Activated T-helper 2 cell treated with anti-CD3 and anti-CD28 coated beads, Interferon-gamma antibody, Interleukin-2, Interleukin-4, amounts not matched to agents 10 μg/mL and 5 μg/mL and 100 μg/mL, durations not matched to agents 14 hours and 24 hours and 36 hours (primary cell): ENCODE data around the gene INAFM2. TPM values are rescaled to one million over a fixed set of nuclear protein-coding genes. Genes with fewer than 3 reads are reported as not detected.

Source experiments
- DNase-seq: peaks from one replicate; pipeline ENCODE4 v3.0.0; 2021; ENCODE audit warnings: low spot score
- H3K27ac Mint-ChIP-seq: one replicate; pipeline ENCODE4 v1.8.0; 2021; ENCODE audit warnings: mixed read lengths
- H3K27me3 Mint-ChIP-seq: one replicate; pipeline ENCODE4 v1.8.0; 2021; ENCODE audit warnings: low read depth, mixed read lengths
- H3K36me3 Mint-ChIP-seq: one replicate; pipeline ENCODE4 v1.8.0; 2021; ENCODE audit warnings: low read depth, mixed read lengths
- H3K4me1 Mint-ChIP-seq: one replicate; pipeline ENCODE4 v1.8.0; 2021; ENCODE audit warnings: low read depth, mixed read lengths
- H3K4me3 Mint-ChIP-seq: one replicate; pipeline ENCODE4 v1.8.0; 2021; ENCODE audit warnings: low read depth, mild to moderate bottlenecking, moderate library complexity, mixed read lengths
- H3K9me3 Mint-ChIP-seq: one replicate; pipeline ENCODE4 v1.8.0; 2021; ENCODE audit warnings: mixed read lengths
- intact Hi-C: fragments of 100-400 bp; cut with micrococcal nuclease; formaldehyde crosslinking; loops from one replicate; pipeline ENCODE4 v1.15.1; 2023
- total RNA-seq: library from RNA; stranded (reverse); gene quantifications from 2 replicates; pipeline ENCODE4 v1.2.3, GENCODE V29; 2022

The INAFM2 gene
- total RNA-seq, 1 donor from 2014 or later, result 16.7 TPM

DNA sequence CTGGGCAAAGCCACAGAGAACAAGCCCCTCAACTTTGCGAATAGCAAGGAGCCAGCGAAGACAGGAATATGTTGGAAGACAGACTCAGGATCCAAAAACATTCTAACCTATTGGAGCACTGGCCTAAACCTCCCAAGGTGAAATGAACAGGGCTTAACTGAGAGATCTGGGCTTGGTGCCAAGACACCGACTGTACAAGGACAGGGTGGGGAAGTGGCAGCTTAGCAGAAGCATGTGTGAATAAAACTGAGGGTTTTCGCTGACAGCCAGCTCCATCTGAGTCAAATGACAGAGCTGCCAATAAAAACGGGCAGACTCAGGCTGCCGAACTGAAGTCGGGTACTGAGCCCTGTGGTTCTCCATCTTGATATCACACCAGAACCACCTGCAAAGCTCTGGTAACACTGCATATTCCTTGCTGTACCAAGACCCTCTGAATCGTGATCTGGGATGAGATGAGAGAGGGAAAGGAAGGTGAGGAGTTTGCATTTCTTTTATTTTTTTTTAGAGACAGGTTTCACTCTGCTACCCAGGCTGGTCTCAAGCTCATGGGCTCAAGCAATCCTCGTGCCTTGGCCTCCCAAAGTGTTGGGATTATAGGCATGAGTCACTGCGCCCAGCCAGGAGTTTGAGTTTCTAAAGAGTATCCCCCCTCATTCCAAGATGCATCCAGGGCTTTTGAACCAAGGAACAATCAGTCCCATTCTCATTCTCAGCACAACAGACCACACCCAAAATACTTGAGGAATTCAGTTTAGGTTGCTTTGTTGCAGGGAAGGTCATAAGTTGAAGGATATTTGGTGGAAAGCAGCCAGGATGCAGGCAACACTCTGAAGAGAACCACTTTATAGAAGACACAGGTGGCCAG lies 9.7 kb upstream of the INAFM2 start:
- Mint-ChIP-seq H3K27me3 (peaks cover 45% of the 10 kb centered on the region), H3K27ac (no peak overlapping the region), H3K4me1 (peaks cover 14% of the 10 kb centered on the region), H3K36me3 (no peaks in the 10 kb centered on the region), H3K9me3 (no peaks in the 10 kb centered on the region), H3K4me3 (no peak overlapping the region)
- intact Hi-C loops, result no loop called here
- no peak for DNase-seq

DNA sequence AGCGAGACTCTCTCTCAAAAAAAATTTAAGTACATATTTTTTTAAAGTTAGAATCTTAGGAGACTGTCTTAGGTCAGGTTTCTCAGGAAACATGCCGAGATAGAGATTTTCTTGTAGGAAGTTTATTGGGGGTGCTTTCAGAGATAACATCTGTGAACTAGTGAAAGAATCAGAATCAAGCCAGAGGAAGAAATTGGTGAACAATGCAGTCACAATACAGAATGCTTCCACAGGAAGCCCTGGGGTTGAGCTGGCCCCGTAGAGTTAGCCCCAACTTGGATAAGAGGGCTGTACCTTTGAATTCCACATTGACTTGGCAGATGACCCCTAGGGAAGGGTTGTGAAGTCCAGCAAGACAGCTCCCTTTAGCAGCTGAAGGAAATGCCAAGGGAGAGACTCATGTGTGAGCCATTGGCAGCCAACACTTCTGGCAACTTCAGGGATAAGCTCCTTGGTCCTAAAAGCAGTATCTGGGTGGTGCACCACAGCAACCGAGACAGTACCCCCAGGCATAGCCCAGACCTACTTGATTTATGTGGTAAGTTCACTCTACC lies 8.7 kb upstream of the INAFM2 start:
- no peak for DNase-seq
- no peaks in the 10 kb centered on the region for H3K36me3 Mint-ChIP-seq
- H3K4me1 Mint-ChIP-seq, result peaks cover 8% of the 10 kb centered on the region
- H3K4me3 Mint-ChIP-seq, result no peak overlapping the region
- H3K27ac Mint-ChIP-seq, result no peak overlapping the region
- intact Hi-C loops, result no loop called here
- peaks cover 52% of the 10 kb centered on the region for H3K27me3 Mint-ChIP-seq
- H3K9me3 Mint-ChIP-seq, result no peaks in the 10 kb centered on the region

DNA sequence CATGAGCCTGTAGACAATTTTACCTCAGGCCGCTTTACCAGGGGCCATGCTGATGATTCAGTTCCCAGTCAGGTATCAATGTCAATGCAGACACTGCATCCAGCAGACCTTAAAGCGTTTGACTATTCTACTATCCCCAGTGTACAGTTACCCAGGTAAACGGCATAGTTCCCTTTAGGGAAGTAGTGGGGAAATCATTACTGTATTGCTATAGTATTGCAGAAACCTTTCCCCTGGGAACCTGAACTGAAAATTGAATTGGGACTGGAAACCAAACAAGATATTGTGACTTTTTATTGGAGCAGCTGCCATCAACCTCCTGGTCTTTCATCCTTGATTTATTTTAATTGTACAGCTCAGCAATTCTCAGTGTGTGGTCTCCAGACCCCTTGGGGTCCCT lies 6.6 kb upstream of the INAFM2 start:
- H3K36me3 Mint-ChIP-seq, result no peaks in the 10 kb centered on the region
- intact Hi-C loops, result no loop called here
- no peaks in the 10 kb centered on the region for H3K9me3 Mint-ChIP-seq
- no peak overlapping the region for H3K27ac Mint-ChIP-seq
- peaks cover 53% of the 10 kb centered on the region for H3K27me3 Mint-ChIP-seq
- DNase-seq, result no peak
- H3K4me1 Mint-ChIP-seq, result peaks cover 12% of the 10 kb centered on the region
- no peak overlapping the region for H3K4me3 Mint-ChIP-seq

DNA sequence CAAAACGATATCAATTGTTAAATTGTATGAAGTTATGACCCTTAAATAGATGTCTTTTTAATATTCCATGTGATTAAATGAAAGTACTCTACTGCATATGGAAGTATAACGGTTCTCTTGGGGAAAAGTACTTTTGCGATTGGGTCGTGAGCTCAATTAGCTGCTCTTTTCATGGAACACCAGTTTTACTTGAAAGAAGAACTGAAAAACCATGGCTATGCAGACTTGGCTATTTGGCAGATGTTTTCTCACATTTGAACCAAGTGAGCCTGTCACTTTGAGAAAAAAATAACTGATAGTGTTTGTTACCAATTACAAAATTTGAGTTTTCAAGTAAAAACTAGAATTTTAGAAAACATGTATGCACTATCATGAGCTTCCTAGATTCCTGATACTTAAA lies 5.9 kb upstream of the INAFM2 start:
- Mint-ChIP-seq H3K36me3 (no peaks in the 10 kb centered on the region), H3K27ac (no peak overlapping the region), H3K4me1 (peaks cover 14% of the 10 kb centered on the region), H3K9me3 (no peaks in the 10 kb centered on the region), H3K27me3 (peaks cover 51% of the 10 kb centered on the region), H3K4me3 (no peak overlapping the region)
- DNase-seq, result no peak
- intact Hi-C loops, result no loop called here

DNA sequence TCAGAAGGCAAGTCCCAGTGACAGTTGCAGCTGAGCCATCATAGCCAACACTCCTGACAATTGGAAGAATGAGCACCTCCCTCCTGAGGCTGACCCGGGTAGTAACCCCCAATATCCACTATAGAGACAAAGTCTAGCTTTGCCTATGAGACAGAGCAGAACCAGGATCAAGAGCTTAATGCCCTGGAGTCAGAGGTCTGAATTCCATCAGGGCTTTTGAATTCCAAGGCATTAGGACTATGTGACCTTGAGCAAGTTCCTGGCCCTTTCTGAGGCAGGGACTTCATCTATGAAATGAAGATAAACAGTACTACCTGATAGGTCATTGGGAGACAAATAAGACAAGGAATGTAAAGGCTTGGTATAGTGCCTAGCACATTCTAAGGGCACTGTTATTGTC lies 3.1 kb upstream of the INAFM2 start:
- Mint-ChIP-seq H3K27me3 (peaks cover 40% of the 10 kb centered on the region), H3K27ac (no peak overlapping the region), H3K4me3 (no peak overlapping the region), H3K36me3 (peaks cover 5% of the 10 kb centered on the region), H3K4me1 (peaks cover 16% of the 10 kb centered on the region), H3K9me3 (no peaks in the 10 kb centered on the region)
- intact Hi-C loops, result no loop called here
- DNase-seq, result no peak

DNA sequence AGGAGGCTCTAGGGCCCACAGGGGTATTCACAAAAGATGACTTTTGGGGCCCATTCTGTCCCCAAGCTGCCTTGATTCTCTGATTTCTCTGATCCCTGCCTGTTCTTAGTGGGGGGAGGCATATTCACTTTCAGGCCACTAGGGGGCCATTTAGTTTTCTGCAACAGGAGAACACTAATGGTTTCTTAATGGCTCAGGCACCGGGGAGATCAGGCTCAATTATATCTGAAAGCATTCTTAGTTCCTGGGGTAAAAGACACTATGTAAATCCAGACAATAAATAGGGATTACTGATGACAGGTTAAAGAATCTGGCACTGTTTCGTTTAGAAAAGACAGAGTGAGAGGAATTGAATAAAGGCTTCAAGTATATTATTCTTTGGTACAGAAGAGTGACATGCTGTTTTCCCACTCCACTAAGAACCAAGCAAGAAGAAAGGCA lies 2.5 kb upstream of the INAFM2 start:
- H3K27ac Mint-ChIP-seq, result no peak overlapping the region
- intact Hi-C loops, result loop anchor here (1.0 kb wide), 3 partner anchors 14 to 101 kb away; partner anchors contain the start of gene PLCB2
- H3K27me3 Mint-ChIP-seq, result peaks cover 35% of the 10 kb centered on the region
- H3K9me3 Mint-ChIP-seq, result no peaks in the 10 kb centered on the region
- peak; percentile 50 for DNase-seq
- no peak overlapping the region for H3K4me3 Mint-ChIP-seq
- peaks cover 17% of the 10 kb centered on the region for H3K4me1 Mint-ChIP-seq
- H3K36me3 Mint-ChIP-seq, result peaks cover 6% of the 10 kb centered on the region

DNA sequence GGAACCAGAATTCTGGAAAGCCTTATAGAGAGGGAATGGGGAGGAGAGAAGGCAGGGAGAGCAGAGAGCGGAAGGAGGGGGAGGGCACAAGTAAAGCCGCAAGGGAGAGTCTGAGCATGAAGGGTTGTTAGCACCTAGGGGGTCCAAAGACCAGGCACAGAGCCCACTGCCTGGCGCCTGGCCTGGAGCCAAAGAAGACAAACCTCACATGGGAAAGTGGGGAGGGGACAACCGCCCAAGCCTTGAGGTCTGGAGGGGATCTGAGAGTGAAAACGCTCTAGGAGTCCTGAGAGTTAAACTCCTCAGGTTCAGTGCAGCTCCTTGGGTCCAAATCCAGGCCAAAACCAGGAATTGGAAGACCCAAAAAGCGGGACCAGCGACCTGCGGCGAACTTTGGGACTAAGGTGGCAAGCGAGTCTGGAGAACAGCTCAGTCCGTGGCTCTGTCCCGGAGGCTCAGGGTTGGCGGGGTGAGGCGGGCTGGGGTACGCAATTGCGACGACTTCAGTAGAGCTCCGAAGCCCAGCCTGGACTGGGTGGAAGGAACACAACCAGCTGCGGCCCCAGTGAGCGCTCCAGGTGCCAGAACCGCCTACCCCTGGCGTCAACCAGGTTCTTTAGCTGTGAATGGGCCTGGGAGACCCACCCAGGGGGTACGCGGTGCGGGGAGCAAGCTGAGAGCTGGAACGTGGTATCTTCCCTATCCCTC lies 807 bp upstream of the INAFM2 start:
- Mint-ChIP-seq H3K27ac (no peak overlapping the region), H3K27me3 (peaks cover 24% of the 10 kb centered on the region)

DNA sequence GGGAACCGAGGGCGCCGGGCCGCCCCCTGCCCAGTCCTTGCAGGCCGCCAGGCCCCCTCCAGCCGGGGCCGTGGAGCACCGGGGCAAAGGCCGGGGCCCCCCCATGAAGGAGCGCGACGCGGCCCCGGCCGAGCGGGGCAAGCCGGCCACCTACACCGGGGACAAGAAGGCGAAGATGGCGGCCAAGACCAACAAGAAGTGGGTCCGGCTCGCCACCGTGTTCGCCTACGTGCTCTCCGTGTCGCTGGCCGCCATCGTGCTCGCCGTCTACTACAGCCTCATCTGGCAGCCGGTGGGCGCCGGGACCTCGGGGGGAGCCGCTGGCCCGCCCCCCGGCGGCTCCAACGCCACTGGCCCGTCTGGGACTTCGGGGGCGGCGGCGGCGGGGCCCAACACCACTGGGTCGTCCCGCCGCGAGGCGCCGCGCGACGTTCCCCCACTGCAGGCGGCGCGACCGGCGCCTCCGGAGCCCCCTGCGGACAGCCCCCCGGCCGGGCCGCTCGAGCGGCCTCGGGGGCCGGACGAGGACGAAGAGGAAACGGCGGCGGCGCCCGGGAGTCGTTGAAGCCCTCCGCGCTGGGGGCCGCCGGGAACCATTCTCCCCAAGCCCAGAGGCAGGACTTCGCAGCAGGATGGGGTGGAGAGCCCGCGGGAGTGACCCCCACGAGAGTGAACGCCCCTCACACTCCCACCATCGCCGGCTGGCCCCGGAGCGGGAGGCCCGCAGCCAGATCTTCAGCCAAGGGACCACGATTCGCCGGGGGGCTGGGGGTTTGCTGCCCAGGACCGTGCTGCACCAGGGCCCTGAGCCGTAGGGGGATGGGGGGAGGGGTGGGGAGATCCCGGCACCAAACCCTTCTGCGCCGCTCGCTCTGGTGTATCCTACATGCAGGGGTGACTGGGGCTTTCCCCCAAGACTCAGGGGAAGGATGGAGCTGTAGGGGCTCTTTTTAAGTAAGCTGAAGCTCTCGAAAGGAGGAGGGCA lies 753 bp downstream of the INAFM2 start:
- H3K4me3 Mint-ChIP-seq, result peak overlapping the region; percentile 73
- peaks cover 19% of the 10 kb centered on the region for H3K27me3 Mint-ChIP-seq
- intact Hi-C loops, result no loop called here
- peaks cover 30% of the 10 kb centered on the region for H3K4me1 Mint-ChIP-seq
- H3K36me3 Mint-ChIP-seq, result peaks cover 15% of the 10 kb centered on the region
- H3K9me3 Mint-ChIP-seq, result no peaks in the 10 kb centered on the region
- no peak for DNase-seq
- H3K27ac Mint-ChIP-seq, result peak overlapping the region; percentile 12

More for the DNA sequence above, 807 bp upstream of the INAFM2 start:
- intact Hi-C loops, result no loop called here
- peak overlapping the region; percentile 72 for H3K4me3 Mint-ChIP-seq
- peaks cover 12% of the 10 kb centered on the region for H3K36me3 Mint-ChIP-seq
- peaks cover 20% of the 10 kb centered on the region for H3K4me1 Mint-ChIP-seq
- H3K9me3 Mint-ChIP-seq, result no peaks in the 10 kb centered on the region
- DNase-seq, result no peak

DNA sequence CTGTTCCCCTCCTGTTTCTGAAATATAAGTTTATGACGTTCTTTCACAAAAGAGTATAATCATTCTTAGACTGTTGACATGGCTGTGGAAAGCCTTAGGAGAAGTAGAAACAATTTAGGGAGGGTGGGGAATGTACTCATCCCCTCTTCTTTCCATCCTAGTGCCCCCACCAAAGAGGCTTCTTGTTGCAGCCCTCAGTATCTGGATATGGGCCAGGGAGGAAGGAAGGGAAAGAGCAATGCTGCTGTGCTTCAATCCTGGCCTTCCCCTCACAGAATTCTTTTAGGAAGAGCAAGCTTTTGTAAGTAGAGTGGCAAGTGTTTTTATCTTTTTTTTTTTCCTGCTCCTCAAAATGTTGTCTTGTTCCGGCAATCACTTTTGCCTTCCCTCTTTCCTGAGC lies 1.7 kb downstream of the INAFM2 start:
- no peaks in the 10 kb centered on the region for H3K9me3 Mint-ChIP-seq
- peaks cover 30% of the 10 kb centered on the region for H3K4me1 Mint-ChIP-seq
- H3K36me3 Mint-ChIP-seq, result peaks cover 15% of the 10 kb centered on the region
- no peak overlapping the region for H3K27ac Mint-ChIP-seq
- intact Hi-C loops, result no loop called here
- DNase-seq, result no peak
- peaks cover 10% of the 10 kb centered on the region for H3K27me3 Mint-ChIP-seq
- peak overlapping the region; percentile 73 for H3K4me3 Mint-ChIP-seq

DNA sequence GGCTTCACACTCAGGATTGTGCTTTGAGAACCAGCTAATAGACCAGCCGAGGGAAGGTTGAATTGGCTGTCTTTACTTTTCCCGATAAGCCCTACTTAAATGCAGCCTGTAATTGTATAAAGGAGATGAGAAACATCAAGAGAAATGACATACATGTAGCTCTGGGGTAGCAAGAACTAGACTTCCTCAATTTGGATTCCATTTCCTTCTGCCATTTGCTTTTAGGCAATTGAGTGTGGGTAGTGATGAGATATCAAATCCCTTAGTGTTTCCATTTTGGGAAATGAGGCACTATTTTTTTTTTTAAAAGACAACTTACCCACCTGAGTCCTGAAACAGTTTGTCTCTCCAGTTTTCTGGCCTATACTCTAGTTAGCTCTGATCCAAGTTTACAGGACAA lies 2.2 kb downstream of the INAFM2 start:
- H3K36me3 Mint-ChIP-seq, result peaks cover 15% of the 10 kb centered on the region
- H3K4me1 Mint-ChIP-seq, result peaks cover 30% of the 10 kb centered on the region
- H3K27me3 Mint-ChIP-seq, result peaks cover 8% of the 10 kb centered on the region
- H3K4me3 Mint-ChIP-seq, result no peak overlapping the region
- H3K27ac Mint-ChIP-seq, result no peak overlapping the region
- DNase-seq, result no peak
- H3K9me3 Mint-ChIP-seq, result no peaks in the 10 kb centered on the region
- intact Hi-C loops, result no loop called here

DNA sequence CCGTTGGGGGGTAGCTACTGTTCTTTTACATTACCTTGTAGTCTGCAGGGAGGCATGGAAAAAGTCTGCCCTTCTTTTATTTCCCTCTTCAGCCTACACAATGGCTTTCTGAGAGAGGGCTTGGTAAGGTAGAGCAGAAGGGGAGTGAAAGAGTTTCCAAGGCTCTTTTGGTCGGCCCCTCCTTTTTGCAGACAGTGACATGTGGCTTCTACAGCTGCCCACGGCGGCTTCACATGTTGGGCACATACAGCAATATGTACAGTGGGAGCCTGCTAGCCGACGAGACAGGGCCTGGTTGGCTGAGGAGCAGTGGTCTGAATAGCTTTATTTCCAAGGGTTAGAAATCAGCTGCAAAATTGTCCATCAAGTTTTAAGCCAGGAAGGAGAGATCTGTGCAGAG lies 4.0 kb downstream of the INAFM2 start:
- H3K27ac Mint-ChIP-seq, result no peak overlapping the region
- peaks cover 15% of the 10 kb centered on the region for H3K36me3 Mint-ChIP-seq
- H3K4me3 Mint-ChIP-seq, result no peak overlapping the region
- intact Hi-C loops, result no loop called here
- peaks cover 22% of the 10 kb centered on the region for H3K4me1 Mint-ChIP-seq
- H3K27me3 Mint-ChIP-seq, result peaks cover 5% of the 10 kb centered on the region
- DNase-seq, result no peak
- H3K9me3 Mint-ChIP-seq, result no peaks in the 10 kb centered on the region

DNA sequence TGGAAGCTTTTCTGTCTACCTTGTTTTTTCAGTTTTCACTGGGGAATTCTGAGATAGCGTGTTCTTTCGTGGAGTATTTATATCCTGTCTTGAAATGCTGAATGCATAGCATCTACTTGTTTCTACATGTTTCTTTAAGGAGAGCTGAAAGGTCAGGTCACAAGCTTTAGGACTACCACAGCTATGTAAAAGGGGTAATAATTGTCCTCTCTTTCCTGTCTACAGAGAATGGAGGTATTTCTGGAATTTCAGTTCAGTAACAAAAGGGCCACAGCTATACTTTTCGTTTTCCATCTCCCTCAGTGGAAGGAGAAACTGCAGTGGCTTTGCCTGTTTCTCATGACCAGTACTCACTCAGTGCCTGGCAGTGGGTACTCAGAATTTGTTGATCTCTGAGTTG lies 4.7 kb downstream of the INAFM2 start:
- Mint-ChIP-seq H3K4me1 (peaks cover 20% of the 10 kb centered on the region), H3K9me3 (no peaks in the 10 kb centered on the region), H3K27ac (no peak overlapping the region), H3K36me3 (peaks cover 15% of the 10 kb centered on the region), H3K4me3 (no peak overlapping the region), H3K27me3 (peaks cover 4% of the 10 kb centered on the region)
- no peak for DNase-seq
- intact Hi-C loops, result no loop called here
